GM21529 (cell line): ENCODE data around the gene SLC25A47.
"Not testable (repeated sequence)": the region's sequence is repeated elsewhere in the genome, so short reads cannot be mapped to it uniquely, and the experiment has no call there.

Experiments
- ATAC-seq: cut with Tn5 transposase; IDR thresholded peaks from one replicate; pipeline ENCODE4 v1.9.1; 2021; ENCODE audit not compliant: unreplicated experiment

SLC25A47 gene

GRCh38 chr14:100289916-100290606 lies 33.1 kb upstream of the SLC25A47 start:
- ATAC-seq: no peak

- no peak for ATAC-seq
These were observed 32.4 kb upstream of the SLC25A47 start for GRCh38 chr14:100290607-100291304.

GRCh38 chr14:100291305-100292075 lies 31.6 kb upstream of the SLC25A47 start:
- ATAC-seq: no peak

- ATAC-seq: no peak
These were observed 30.8 kb upstream of the SLC25A47 start for GRCh38 chr14:100292301-100292775.

GRCh38 chr14:100292776-100293461 lies 30.2 kb upstream of the SLC25A47 start:
- no peak for ATAC-seq

- no peak for ATAC-seq
These were observed 29.5 kb upstream of the SLC25A47 start for GRCh38 chr14:100293497-100294212.

GRCh38 chr14:100294213-100294962 lies 28.8 kb upstream of the SLC25A47 start:
- ATAC-seq: no peak

- ATAC-seq: no peak
These were observed 28.2 kb upstream of the SLC25A47 start for GRCh38 chr14:100294963-100295330.

- ATAC-seq: no peak
These were observed 27.6 kb upstream of the SLC25A47 start for GRCh38 chr14:100295376-100296105.

- no peak for ATAC-seq
These were observed 27.0 kb upstream of the SLC25A47 start for GRCh38 chr14:100296106-100296651.

- ATAC-seq: not testable (repeated sequence)
These were observed 26.4 kb upstream of the SLC25A47 start for GRCh38 chr14:100296729-100297128.

GRCh38 chr14:100297320-100298300 lies 25.5 kb upstream of the SLC25A47 start:
- peak; percentile 87 for ATAC-seq

- ATAC-seq: no peak
These were observed 24.4 kb upstream of the SLC25A47 start for GRCh38 chr14:100298551-100299237.

GRCh38 chr14:100299238-100299560 lies 23.9 kb upstream of the SLC25A47 start:
- no peak for ATAC-seq

GRCh38 chr14:100302616-100303015 lies 20.5 kb upstream of the SLC25A47 start:
- ATAC-seq: no peak

- ATAC-seq: no peak
These were observed 20.0 kb upstream of the SLC25A47 start for GRCh38 chr14:100303179-100303578.

GRCh38 chr14:100303925-100304324 lies 19.2 kb upstream of the SLC25A47 start:
- ATAC-seq: no peak
